ENCODE measurements around the gene ZNF76.
A peak's percentile ranks its signal among the peaks of the same experiment; 100 is the strongest.

Gene ZNF76

GRCh38 chr6:35291491-35291890, 32.0 kb downstream of the ZNF76 start:
- no peak for TF ChIP-seq CTCF (IDR thresholded peaks at IDR 0.05; ENCODE audit: insufficient read depth, low read depth, low read length, missing control alignments)
- no peak for DNase-seq (ENCODE audit: low read depth)
- no peak overlapping the region for H3K4me3 ChIP-seq (ENCODE audit: low read length)

- DNase-seq (ENCODE audit: low read depth), result no peak
- no peak overlapping the region for H3K4me3 ChIP-seq (ENCODE audit: low read length)
- no peak for TF ChIP-seq CTCF (IDR thresholded peaks at IDR 0.05; ENCODE audit: insufficient read depth, low read depth, low read length, missing control alignments)
Observed at GRCh38 chr6:35292494-35292893, 33.0 kb downstream of the ZNF76 start.

GRCh38 chr6:35293681-35294080, 34.1 kb downstream of the ZNF76 start:
- TF ChIP-seq CTCF (IDR thresholded peaks at IDR 0.05; ENCODE audit: insufficient read depth, low read depth, low read length, missing control alignments), result no peak
- no peak overlapping the region for H3K4me3 ChIP-seq (ENCODE audit: low read length)
- no peak for DNase-seq (ENCODE audit: low read depth)

GRCh38 chr6:35294308-35294945, 34.9 kb downstream of the ZNF76 start:
- peak; percentile 95 for TF ChIP-seq CTCF (IDR thresholded peaks at IDR 0.05; ENCODE audit: insufficient read depth, low read depth, low read length, missing control alignments)
- no peak overlapping the region for H3K4me3 ChIP-seq (ENCODE audit: low read length)
- peak; percentile 67 for DNase-seq (ENCODE audit: low read depth)

- TF ChIP-seq CTCF (IDR thresholded peaks at IDR 0.05; ENCODE audit: insufficient read depth, low read depth, low read length, missing control alignments), result no peak
- H3K4me3 ChIP-seq (ENCODE audit: low read length), result no peak overlapping the region
- DNase-seq (ENCODE audit: low read depth), result no peak
Observed at GRCh38 chr6:35295036-35295435, 35.5 kb downstream of the ZNF76 start.

GRCh38 chr6:35295521-35296315, 36.2 kb downstream of the ZNF76 start:
- no peak overlapping the region for H3K4me3 ChIP-seq (ENCODE audit: low read length)
- no peak for DNase-seq (ENCODE audit: low read depth)
- TF ChIP-seq CTCF (IDR thresholded peaks at IDR 0.05; ENCODE audit: insufficient read depth, low read depth, low read length, missing control alignments), result no peak
